ENCODE measurements around the gene LAD1. TPM values are rescaled to one million over a fixed set of nuclear protein-coding genes. Genes with fewer than 3 reads are reported as not detected.
A peak's percentile ranks its signal among the peaks of the same experiment; 100 is the strongest.

Gene LAD1
- total RNA-seq, 1 donor from 2014 or later, result not detected

DNA sequence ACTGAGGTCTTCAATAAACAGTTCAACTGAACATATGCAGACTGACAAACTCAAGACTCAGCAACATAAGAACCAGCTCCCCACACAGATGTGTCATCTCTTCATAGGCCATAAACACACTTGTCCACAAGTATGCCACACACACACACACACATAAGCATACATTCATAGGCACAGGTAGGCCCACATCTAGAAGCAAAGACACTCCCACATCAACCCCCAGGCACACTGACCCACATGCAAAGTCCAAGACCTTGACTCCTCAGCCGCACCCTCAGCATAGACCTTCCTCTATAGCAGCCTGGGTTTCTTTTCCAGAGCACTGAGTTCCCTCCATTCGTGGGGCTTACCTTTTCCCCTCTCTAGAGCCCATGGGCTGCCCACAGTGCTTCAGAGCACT lies 1.4 kb downstream of the LAD1 start:
- Mint-ChIP-seq H3K36me3 (ENCODE audit: low read depth) (no peaks in the 10 kb centered on the region), H3K4me3 (ENCODE audit: low read depth) (no peak overlapping the region), H3K4me1 (ENCODE audit: low read depth) (no peaks in the 10 kb centered on the region), H3K27me3 (ENCODE audit: low read depth) (peaks cover 39% of the 10 kb centered on the region), H3K27ac (no peak overlapping the region), H3K9me3 (no peaks in the 10 kb centered on the region)
- no peak for DNase-seq (ENCODE audit: low spot score)
- intact Hi-C loops (cut with micrococcal nuclease), result no loop called here

DNA sequence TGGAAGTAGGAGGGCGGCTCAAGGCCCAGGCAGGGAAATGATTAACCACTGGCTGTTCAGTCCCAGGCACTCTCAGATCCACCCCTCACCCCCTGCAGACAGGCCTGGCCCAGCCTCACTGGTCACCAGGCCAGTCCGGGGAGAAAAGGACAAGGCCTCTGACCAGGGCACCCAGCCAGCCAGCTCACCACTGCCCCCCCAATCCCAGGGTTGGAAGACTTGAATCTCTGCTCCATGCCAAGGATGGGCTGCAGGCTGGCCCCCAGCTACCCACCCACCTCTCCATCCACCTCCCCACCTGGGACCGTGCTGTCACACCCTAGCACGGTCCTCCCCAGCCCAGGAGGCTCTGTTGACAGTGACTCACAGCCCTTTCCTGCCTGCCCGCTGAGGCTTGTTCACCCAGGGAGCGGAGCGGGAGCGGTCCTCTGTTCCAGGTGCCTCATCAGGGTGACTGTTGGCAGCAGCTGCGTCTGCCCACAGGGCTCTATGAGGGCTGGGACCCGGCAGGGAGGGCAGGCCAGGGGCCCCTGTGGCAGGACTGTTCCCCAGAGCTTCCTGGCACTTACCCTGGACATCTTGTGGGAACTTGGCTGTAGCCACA lies 2.2 kb downstream of the LAD1 start:
- H3K36me3 Mint-ChIP-seq (ENCODE audit: low read depth), result no peaks in the 10 kb centered on the region
- H3K9me3 Mint-ChIP-seq, result no peaks in the 10 kb centered on the region
- intact Hi-C loops (cut with micrococcal nuclease), result no loop called here
- no peak overlapping the region for H3K27ac Mint-ChIP-seq
- no peak overlapping the region for H3K4me3 Mint-ChIP-seq (ENCODE audit: low read depth)
- H3K4me1 Mint-ChIP-seq (ENCODE audit: low read depth), result no peaks in the 10 kb centered on the region
- peaks cover 44% of the 10 kb centered on the region for H3K27me3 Mint-ChIP-seq (ENCODE audit: low read depth)
- DNase-seq (ENCODE audit: low spot score), result no peak

GRCh38 chr1:201395936-201396335 lies 3.2 kb downstream of the LAD1 start:
- H3K4me3 Mint-ChIP-seq (ENCODE audit: low read depth), result no peak overlapping the region
- no peaks in the 10 kb centered on the region for H3K36me3 Mint-ChIP-seq (ENCODE audit: low read depth)
- no peaks in the 10 kb centered on the region for H3K4me1 Mint-ChIP-seq (ENCODE audit: low read depth)
- peaks cover 42% of the 10 kb centered on the region for H3K27me3 Mint-ChIP-seq (ENCODE audit: low read depth)
- no peak for DNase-seq (ENCODE audit: low spot score)
- intact Hi-C loops (cut with micrococcal nuclease), result no loop called here
- H3K9me3 Mint-ChIP-seq, result no peaks in the 10 kb centered on the region
- no peak overlapping the region for H3K27ac Mint-ChIP-seq

DNA sequence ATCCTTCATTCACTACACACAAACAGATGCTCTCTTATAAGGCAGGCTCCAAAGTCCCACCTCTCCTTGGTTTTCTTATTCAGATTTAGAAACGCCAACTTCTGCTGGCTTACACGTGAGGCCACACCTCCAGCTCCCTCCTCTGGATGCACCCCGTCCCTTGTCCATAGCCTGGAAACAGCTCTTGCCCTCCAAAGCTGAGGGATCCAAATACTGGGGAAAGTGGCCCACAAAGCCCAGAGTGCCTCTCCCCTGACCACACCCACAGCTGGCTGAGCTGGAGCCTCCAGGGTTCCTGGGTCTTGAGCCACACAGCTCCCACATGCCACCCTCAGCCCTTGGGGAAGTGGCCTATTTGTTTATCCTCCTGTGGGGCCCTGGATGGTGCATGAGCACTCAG lies 4.5 kb downstream of the LAD1 start:
- no peak overlapping the region for H3K27ac Mint-ChIP-seq
- no peak for DNase-seq (ENCODE audit: low spot score)
- intact Hi-C loops (cut with micrococcal nuclease), result no loop called here
- peaks cover 29% of the 10 kb centered on the region for H3K27me3 Mint-ChIP-seq (ENCODE audit: low read depth)
- no peaks in the 10 kb centered on the region for H3K4me1 Mint-ChIP-seq (ENCODE audit: low read depth)
- no peak overlapping the region for H3K4me3 Mint-ChIP-seq (ENCODE audit: low read depth)
- no peaks in the 10 kb centered on the region for H3K36me3 Mint-ChIP-seq (ENCODE audit: low read depth)
- no peaks in the 10 kb centered on the region for H3K9me3 Mint-ChIP-seq

DNA sequence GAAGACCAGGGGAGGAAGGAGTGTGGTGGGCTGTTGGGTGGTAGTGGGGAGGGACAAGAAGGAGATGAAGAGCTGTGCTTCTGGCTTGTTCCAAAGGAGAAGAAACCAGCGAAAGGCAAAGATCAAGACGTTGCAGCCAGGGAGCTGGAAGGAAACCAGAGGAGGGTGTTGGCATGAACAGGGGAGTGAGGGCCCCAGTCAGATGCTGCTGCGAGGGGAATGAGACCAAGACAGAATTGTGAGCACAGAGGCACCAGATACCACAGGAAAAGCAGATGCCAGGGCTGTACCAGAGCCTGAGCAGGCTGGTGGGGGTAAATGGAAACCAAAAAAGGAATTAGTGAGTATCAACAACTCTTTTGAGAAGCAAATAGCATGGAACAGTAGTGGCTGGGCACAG lies 6.0 kb downstream of the LAD1 start:
- H3K4me3 Mint-ChIP-seq (ENCODE audit: low read depth), result no peak overlapping the region

DNA sequence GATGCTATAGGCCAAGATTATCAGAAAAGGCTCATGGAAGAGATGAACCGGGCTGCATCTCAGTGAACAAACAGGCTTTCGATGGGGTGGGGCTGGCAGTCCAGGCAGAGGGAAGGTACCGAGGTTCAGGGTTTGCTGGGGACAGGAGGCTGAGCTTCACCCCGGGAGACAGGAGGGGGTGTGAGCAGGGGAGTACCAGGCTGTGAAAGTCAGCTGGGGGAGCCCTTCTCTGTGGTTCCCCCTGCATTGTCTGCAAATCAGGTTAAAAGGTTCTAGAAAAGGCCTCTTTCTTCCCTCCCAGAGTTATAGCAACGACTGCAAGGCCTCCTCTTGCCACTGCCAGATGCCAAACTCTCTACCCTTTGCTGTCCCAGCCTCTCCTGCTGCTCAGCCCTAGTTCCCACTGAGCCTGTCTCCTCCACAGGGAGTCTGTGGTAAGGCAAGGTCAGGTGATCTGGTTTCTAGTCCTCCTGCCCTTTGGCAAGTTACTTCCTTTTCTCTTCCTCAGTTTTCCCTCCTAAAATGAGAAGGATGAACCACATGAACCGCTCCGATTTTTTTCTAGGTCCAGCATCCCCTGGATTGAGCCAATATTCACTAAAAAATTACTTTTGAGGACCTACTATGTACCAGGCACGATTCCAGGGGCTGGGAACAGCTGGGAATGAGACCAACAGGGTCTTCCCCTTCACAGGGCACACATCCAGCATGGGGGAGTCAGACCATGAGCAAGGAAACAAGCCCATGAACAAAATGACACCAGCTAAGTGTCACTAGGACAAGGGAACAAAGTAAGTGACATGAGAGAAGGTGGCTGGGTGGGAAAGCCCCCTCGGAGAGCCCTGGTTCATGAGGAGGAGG lies 7.2 kb downstream of the LAD1 start:
- Mint-ChIP-seq H3K4me3 (ENCODE audit: low read depth) (no peak overlapping the region), H3K4me1 (ENCODE audit: low read depth) (no peaks in the 10 kb centered on the region), H3K27me3 (ENCODE audit: low read depth) (peaks cover 13% of the 10 kb centered on the region), H3K27ac (no peak overlapping the region), H3K9me3 (no peaks in the 10 kb centered on the region), H3K36me3 (ENCODE audit: low read depth) (no peaks in the 10 kb centered on the region)
- intact Hi-C loops (cut with micrococcal nuclease), result no loop called here
- no peak for DNase-seq (ENCODE audit: low spot score)

More for the DNA sequence above, 6.0 kb downstream of the LAD1 start:
- no peaks in the 10 kb centered on the region for H3K9me3 Mint-ChIP-seq
- no peaks in the 10 kb centered on the region for H3K36me3 Mint-ChIP-seq (ENCODE audit: low read depth)
- intact Hi-C loops (cut with micrococcal nuclease), result no loop called here
- peaks cover 21% of the 10 kb centered on the region for H3K27me3 Mint-ChIP-seq (ENCODE audit: low read depth)
- H3K4me1 Mint-ChIP-seq (ENCODE audit: low read depth), result no peaks in the 10 kb centered on the region
- DNase-seq (ENCODE audit: low spot score), result no peak
- no peak overlapping the region for H3K27ac Mint-ChIP-seq

DNA sequence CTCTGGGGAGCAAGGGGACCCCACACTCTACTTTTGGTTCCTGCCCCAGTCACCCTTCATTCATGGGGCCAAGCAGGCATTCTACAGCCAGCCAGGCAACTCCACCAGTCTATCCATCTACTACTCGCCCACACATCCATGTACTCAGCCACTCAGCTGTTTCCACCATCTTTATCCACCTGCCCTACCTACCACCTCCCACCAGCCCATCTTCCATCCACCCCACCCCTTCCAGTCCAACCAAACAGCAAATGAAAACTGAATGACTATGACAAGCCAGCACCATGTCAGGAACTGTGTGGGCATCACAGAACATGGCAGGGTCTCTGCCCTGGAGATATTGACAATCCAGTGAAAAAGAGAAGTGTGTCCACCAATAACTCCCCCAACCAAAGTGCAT lies 7.9 kb downstream of the LAD1 start:
- Mint-ChIP-seq H3K9me3 (no peaks in the 10 kb centered on the region), H3K4me3 (ENCODE audit: low read depth) (no peak overlapping the region), H3K4me1 (ENCODE audit: low read depth) (no peaks in the 10 kb centered on the region), H3K27me3 (ENCODE audit: low read depth) (peaks cover 9% of the 10 kb centered on the region), H3K36me3 (ENCODE audit: low read depth) (no peaks in the 10 kb centered on the region), H3K27ac (no peak overlapping the region)
- no peak for DNase-seq (ENCODE audit: low spot score)
- intact Hi-C loops (cut with micrococcal nuclease), result no loop called here

- H3K4me1 Mint-ChIP-seq (ENCODE audit: low read depth), result no peaks in the 10 kb centered on the region
- peaks cover 4% of the 10 kb centered on the region for H3K27me3 Mint-ChIP-seq (ENCODE audit: low read depth)
- H3K4me3 Mint-ChIP-seq (ENCODE audit: low read depth), result no peak overlapping the region
- no peak for DNase-seq (ENCODE audit: low spot score)
- intact Hi-C loops (cut with micrococcal nuclease), result no loop called here
- no peaks in the 10 kb centered on the region for H3K36me3 Mint-ChIP-seq (ENCODE audit: low read depth)
- no peak overlapping the region for H3K27ac Mint-ChIP-seq
- H3K9me3 Mint-ChIP-seq, result no peaks in the 10 kb centered on the region
Observed at GRCh38 chr1:201389051-201389450, 10.1 kb downstream of the LAD1 start.

- Mint-ChIP-seq H3K4me3 (ENCODE audit: low read depth) (no peak overlapping the region), H3K36me3 (ENCODE audit: low read depth) (no peaks in the 10 kb centered on the region), H3K9me3 (no peaks in the 10 kb centered on the region), H3K27me3 (ENCODE audit: low read depth) (no peaks in the 10 kb centered on the region), H3K4me1 (ENCODE audit: low read depth) (no peaks in the 10 kb centered on the region), H3K27ac (no peak overlapping the region)
- intact Hi-C loops (cut with micrococcal nuclease), result no loop called here
- no peak for DNase-seq (ENCODE audit: low spot score)
Observed at GRCh38 chr1:201386208-201386607, 12.9 kb downstream of the LAD1 start.

- intact Hi-C loops (cut with micrococcal nuclease), result no loop called here
- H3K4me3 Mint-ChIP-seq (ENCODE audit: low read depth), result no peak overlapping the region
- H3K27ac Mint-ChIP-seq, result no peak overlapping the region
- H3K9me3 Mint-ChIP-seq, result no peaks in the 10 kb centered on the region
- H3K27me3 Mint-ChIP-seq (ENCODE audit: low read depth), result no peaks in the 10 kb centered on the region
- H3K36me3 Mint-ChIP-seq (ENCODE audit: low read depth), result no peaks in the 10 kb centered on the region
- peak; percentile 12 for DNase-seq (ENCODE audit: low spot score)
- no peaks in the 10 kb centered on the region for H3K4me1 Mint-ChIP-seq (ENCODE audit: low read depth)
Observed at GRCh38 chr1:201385299-201385891, 13.7 kb downstream of the LAD1 start.

GRCh38 chr1:201384406-201384782 lies 14.7 kb downstream of the LAD1 start:
- Mint-ChIP-seq H3K4me1 (ENCODE audit: low read depth) (no peaks in the 10 kb centered on the region), H3K27ac (no peak overlapping the region), H3K27me3 (ENCODE audit: low read depth) (no peaks in the 10 kb centered on the region), H3K36me3 (ENCODE audit: low read depth) (no peaks in the 10 kb centered on the region), H3K9me3 (no peaks in the 10 kb centered on the region), H3K4me3 (ENCODE audit: low read depth) (no peak overlapping the region)
- DNase-seq (ENCODE audit: low spot score), result no peak
- intact Hi-C loops (cut with micrococcal nuclease), result no loop called here

DNA sequence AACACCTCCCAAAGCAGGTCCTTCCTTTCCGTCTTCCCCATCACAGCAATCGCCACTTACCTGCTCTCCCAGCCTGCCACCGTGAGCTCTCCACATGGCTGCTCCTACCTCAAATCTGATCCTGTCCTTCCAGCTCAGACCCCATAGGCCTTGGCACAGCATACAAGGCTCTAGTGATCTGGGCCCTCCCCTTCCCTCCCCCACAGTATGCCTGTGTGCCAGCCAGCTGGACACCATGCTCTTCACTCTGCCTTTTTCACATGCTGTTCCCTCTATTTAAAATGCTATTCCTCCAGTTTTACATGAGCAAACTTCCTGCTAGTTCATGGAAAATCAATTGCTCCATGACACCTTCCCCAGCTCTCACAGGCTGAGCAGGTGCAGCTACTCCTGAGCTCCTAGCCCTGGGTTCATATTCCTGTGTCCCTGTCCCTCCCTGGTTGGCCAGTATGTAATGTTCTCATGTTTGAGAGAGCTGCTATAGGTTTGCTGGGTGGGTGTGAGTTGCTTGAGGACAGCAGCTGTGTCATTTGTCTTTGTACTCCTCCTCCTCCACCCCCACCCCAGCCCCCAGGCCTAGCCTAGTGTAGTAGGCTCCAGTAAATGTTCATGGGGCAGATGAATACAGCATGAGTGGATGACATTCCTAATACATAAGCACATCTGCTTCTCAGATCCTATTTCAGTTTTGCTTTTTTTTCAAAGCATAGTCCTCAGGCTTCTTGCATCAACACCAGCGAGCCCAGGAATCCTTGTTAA lies 15.3 kb downstream of the LAD1 start:
- H3K4me3 Mint-ChIP-seq (ENCODE audit: low read depth), result no peak overlapping the region
- intact Hi-C loops (cut with micrococcal nuclease), result no loop called here
- no peak for DNase-seq (ENCODE audit: low spot score)
- no peaks in the 10 kb centered on the region for H3K36me3 Mint-ChIP-seq (ENCODE audit: low read depth)
- H3K27me3 Mint-ChIP-seq (ENCODE audit: low read depth), result no peaks in the 10 kb centered on the region
- no peaks in the 10 kb centered on the region for H3K4me1 Mint-ChIP-seq (ENCODE audit: low read depth)
- no peak overlapping the region for H3K27ac Mint-ChIP-seq
- H3K9me3 Mint-ChIP-seq, result no peaks in the 10 kb centered on the region

- Mint-ChIP-seq H3K4me3 (ENCODE audit: low read depth) (no peak overlapping the region), H3K27ac (no peak overlapping the region), H3K27me3 (ENCODE audit: low read depth) (no peaks in the 10 kb centered on the region), H3K4me1 (ENCODE audit: low read depth) (no peaks in the 10 kb centered on the region), H3K36me3 (ENCODE audit: low read depth) (no peaks in the 10 kb centered on the region), H3K9me3 (no peaks in the 10 kb centered on the region)
- intact Hi-C loops (cut with micrococcal nuclease), result no loop called here
- no peak for DNase-seq (ENCODE audit: low spot score)
Observed at GRCh38 chr1:201381130-201381529, 18.0 kb downstream of the LAD1 start.

All from activated T-helper 2 cell treated with anti-CD3 and anti-CD28 coated beads, Interferon-gamma antibody, Interleukin-2, Interleukin-4, amounts not matched to agents 10 μg/mL and 5 μg/mL and 100 μg/mL, durations not matched to agents 14 hours and 24 hours and 36 hours (primary cell).